Sciatic nerve (tissue), 2 donors: ENCODE data around the gene DIAPH1. TPM values are rescaled to one million over a fixed set of nuclear protein-coding genes. Genes with fewer than 3 reads are reported as not detected.
A peak's percentile ranks its signal among the peaks of the same experiment; 100 is the strongest.
"Not testable (repeated sequence)": the region's sequence is repeated elsewhere in the genome, so short reads cannot be mapped to it uniquely, and the experiment has no call there.

Source experiments
- ATAC-seq: fragments of 200-7000 bp; cut with Tn5 transposase; one replicate; pipeline ENCODE4 v1.9.1; 2020; ENCODE audit warnings: mild to moderate bottlenecking, moderate library complexity
- DNase-seq: peaks from one replicate; pipeline ENCODE4 v3.0.0-alpha.2; 2020; ENCODE audit warnings: low spot score
- intact Hi-C: fragments of 100-400 bp; cut with DNase I; formaldehyde crosslinking; loops from one replicate; pipeline ENCODE4 v1.14.2; 2022
- total RNA-seq: library from RNA; stranded (reverse); fragmentation: NEBNext Ultra II Directional; extraction: Animal tissue kit (Norgen Biotek cat#: 25700); gene quantifications from one replicate; pipeline ENCODE4 v1.2.1, GENCODE V29; 2021
- donor health status: DM: no; HTN: no; CAD: no.
- donor health status: DM: no; HTN: no; CAD: no.

Gene DIAPH1
- total RNA-seq, 1 donor from 2014 or later, result 92.5 TPM

DNA sequence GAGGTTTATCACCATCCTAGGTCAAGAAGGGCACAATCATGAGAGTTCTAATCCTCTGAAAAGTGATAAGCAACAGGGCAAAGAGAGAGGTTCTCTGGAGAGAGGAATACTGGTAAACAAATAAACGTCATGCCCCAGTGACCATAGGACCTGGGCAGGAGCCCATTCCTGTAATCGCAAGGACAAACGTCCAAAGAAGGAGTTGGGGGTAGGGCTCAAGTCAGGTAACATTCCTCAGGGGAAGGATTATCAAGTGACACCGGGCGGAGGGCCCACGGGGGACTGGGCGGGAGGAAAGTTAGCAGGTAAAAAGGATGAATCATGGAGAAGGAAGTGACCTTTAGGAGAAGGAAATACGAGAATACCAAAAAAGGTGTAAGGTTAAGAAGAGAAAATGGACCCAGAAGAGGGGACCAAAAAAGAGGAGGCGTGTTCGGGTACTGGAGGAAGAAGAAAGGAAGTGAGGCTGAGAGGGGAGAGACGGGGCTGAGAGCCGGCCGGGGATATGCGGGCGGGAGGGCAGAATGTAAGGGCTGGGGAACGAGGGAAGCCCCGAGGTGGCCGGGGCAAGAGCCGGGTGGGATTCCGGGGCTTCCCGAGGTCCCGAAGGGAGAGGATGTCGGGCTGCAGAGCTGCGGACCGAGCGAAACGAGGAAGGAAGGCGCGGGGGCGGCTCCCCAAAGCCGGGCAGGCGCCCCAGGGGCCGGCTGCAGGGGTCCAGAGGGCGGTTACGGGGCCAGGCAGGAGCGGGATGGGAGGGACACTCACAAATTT is 583 bp downstream of the DIAPH1 start:
- ATAC-seq (peak; percentile 21), DNase-seq (no peak)
- intact Hi-C loops, result no loop called here

DNA sequence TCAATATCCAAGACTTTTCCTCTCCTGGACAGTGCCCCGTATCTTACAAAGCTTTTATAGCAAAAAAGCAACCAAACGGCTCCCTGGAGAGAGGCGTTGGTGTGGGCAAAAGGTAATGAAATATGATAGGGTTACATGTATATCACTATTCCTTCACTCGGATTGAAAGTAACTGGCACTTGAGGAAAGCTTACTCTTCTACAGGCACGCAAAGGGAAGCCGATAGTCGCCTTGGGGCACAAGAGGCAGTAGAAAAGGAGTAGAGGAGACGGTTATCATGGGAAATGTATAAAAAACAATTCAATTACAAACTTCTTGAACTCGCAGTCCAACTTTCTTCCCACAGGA is 1.1 kb downstream of the DIAPH1 start:
- no peak for DNase-seq
- no peak for ATAC-seq
- intact Hi-C loops, result no loop called here

DNA sequence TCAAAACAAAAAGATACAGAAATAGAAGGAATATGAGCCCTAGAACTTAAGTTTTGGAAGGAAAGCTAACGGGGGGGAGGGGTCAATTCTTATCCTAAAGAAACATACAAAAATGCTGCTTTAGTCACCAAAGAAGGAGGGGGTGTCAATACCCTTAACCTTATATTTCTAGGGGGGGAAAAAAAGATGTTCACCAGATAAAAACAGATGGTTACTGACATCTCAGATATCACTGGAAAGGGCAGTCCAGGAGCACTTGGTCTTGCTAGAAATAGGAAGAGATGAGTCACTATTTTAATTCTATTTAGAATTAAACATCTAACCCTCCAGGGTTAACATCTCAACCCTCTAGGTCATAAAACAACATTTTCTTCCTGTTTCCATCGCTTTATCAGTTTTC is 1.7 kb downstream of the DIAPH1 start:
- DNase-seq (no peak), ATAC-seq (no peak)
- intact Hi-C loops, result no loop called here

GRCh38 chr5:141615991-141616720 is 2.6 kb downstream of the DIAPH1 start:
- ATAC-seq (no peak), DNase-seq (no peak)
- intact Hi-C loops, result no loop called here

DNA sequence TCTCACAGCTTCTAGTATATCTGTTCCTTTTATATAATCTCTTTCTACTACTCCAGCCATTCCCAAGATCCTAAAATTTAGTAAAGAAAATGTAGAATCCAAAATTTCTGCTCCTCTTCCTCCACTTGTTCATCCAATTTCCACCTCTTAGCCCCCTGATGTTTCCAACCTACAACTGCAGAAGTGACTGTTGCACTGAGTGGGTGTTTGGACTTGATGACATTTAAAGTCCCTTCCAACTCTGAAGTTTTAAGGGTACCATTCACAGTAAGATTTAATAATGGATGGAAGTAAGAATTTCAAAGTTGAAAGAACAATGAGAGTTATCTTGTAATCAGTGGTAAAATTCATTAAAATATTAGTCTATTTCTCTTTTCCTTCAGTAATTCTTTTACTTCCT is 5.5 kb downstream of the DIAPH1 start:
- ATAC-seq (no peak), DNase-seq (no peak)

GRCh38 chr5:141611289-141611688 is 7.5 kb downstream of the DIAPH1 start:
- DNase-seq (no peak), ATAC-seq (no peak)
- intact Hi-C loops, result no loop called here

More for the DNA sequence above, 5.5 kb downstream of the DIAPH1 start:
- intact Hi-C loops, result no loop called here

DNA sequence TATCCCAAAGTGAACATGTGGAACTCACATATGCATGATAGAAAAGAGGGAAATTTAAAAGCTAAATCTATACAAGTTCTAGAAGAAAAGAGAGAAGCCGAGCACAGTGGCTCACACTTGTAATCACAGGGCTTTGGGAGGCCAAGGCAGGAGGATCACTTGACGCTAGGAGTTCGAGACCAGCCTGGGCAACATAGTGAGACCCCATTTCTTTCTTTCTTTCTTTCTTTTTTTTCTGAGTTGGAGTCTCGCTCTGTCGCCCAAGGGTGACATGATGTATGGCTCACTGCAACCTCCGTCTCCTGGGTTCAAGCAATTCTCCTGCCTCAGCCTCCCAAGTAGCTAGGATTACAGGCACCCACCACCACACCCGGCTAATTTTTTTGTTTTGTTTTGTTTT is 8.9 kb downstream of the DIAPH1 start:
- intact Hi-C loops, DNase-seq, ATAC-seq: not testable (repeated sequence)

DNA sequence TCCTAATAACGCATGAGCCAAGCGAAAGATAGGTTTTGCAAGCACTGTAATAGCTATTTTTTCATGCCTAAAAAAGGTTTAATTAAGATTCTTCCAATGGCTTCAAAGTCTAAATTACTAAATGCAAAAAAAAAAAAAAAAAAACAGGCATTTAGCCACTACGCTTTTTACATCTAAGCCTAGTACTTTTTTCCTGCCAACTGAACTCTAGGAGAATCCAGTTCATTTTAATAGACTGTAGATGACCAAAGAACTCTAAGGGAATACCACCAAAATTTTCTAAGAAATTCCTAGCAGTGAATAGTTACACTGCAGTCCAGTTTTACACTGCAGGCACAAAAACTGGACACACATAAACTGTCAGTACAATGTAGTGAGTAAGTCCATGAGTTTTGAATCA is 9.8 kb downstream of the DIAPH1 start:
- ATAC-seq (no peak), DNase-seq (no peak)
- intact Hi-C loops, result no loop called here

DNA sequence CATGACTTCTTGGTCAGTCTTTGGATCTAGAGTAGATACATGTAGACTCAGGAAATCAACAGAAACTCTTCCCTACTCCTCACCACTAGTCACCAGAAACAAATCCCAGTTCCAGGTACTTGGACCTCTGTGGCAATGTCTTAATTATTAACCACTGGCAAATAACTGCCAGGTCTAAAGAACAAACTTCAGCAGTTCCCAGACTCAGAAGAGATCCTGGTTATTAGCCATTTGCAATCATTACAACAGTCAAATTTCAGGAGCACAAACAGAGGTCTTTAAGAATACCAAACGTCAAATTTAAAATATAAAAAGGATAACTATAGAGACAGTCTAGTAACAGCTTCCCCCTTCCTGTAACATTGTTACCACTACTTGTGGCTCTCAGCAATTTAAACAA is 10.2 kb downstream of the DIAPH1 start:
- DNase-seq (no peak), ATAC-seq (no peak)
- intact Hi-C loops, result no loop called here

DNA sequence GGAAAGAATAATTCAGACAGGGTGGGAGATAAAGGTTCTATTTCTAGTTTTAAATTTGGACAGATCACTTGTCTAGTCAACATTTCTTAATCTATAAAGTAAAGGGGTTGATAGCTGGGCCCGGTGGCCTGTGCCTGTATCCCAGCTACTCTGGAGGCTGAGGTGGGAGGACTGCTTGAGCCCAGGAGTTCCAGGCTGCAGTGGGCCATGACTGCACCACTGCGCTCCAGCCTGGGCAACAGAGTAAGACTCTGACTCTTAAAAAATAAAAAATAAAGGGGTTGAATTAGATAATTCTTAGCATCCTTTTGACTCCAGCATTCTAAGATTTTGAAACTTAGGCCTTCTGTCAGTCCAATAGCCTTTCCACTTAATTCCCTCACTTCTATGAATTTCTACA is 10.8 kb downstream of the DIAPH1 start:
- intact Hi-C loops, result no loop called here
- ATAC-seq (no peak), DNase-seq (no peak)

GRCh38 chr5:141605523-141606277 is 13.1 kb downstream of the DIAPH1 start:
- intact Hi-C loops, result no loop called here
- ATAC-seq (peak; percentile 87), DNase-seq (no peak)

DNA sequence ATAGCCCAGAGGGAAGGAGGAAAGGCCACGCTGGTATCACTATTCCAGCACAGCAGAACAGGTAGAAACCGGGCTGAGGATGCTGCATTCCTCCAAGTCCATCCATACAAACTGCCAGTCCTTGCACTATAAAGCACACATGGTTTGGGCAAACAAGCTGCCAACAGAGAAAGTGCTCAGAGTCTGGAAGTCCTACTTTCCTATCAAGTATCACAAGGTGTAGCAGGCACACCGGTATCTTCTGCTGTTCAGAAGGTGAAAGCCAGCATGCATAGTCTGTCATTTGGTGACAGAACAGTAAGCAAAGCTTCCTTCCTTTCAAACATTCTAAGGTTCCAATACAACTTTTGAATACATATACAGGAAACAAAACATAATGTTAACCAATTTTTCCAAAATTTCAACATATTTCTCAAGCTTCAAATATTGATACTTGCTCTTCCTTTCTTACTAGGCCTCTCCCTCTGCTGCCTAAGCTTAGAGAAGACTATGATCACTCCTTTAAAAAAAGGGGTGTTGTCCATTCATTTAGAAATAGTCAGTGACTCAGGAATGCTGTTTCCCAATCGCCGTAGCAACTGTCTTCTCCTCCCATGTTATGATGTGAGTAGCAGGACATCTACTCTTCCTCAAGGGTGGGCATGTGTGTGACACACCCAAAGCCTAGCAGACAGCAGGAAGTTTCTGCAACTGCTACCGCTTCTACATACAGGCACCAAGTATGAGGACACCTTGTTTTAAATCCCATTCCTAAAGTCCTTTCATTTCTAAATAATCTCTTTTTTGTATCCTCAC is 14.7 kb downstream of the DIAPH1 start:
- DNase-seq (no peak), ATAC-seq (peak; percentile 97)
- intact Hi-C loops, result no loop called here

GRCh38 chr5:141602606-141603005 is 16.2 kb downstream of the DIAPH1 start:
- DNase-seq (no peak), ATAC-seq (no peak)
- intact Hi-C loops, result no loop called here

GRCh38 chr5:141598391-141599345 is 20.1 kb downstream of the DIAPH1 start:
- ATAC-seq (no peak), DNase-seq (no peak)
- intact Hi-C loops, result no loop called here

DNA sequence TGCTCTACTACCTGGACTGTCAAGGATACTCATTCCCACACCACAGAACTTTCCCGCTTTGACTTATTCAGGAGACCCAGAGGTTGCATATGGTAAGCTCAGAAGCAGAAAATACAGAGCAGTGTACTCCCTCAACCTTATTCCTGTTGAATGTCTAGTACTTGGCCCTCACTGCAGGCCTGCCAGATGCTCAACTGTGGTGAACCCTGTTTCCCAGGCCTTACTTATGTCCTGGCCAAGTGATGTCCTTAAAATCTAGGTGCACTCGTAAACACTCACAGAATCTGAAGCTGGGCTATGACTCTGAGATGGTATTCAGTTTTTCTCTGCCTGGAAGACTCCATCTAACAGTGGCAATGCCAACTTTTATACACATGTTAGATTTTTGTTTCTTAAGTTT is 21.0 kb downstream of the DIAPH1 start:
- ATAC-seq, result no peak

GRCh38 chr5:141597394-141597793 is 21.4 kb downstream of the DIAPH1 start:
- intact Hi-C loops, result no loop called here
- no peak for ATAC-seq
- DNase-seq, result no peak

More for the DNA sequence above, 21.0 kb downstream of the DIAPH1 start:
- DNase-seq, result no peak
- intact Hi-C loops, result no loop called here

GRCh38 chr5:141596867-141597266 is 21.9 kb downstream of the DIAPH1 start:
- ATAC-seq (no peak), DNase-seq (no peak)
- intact Hi-C loops, result no loop called here

DNA sequence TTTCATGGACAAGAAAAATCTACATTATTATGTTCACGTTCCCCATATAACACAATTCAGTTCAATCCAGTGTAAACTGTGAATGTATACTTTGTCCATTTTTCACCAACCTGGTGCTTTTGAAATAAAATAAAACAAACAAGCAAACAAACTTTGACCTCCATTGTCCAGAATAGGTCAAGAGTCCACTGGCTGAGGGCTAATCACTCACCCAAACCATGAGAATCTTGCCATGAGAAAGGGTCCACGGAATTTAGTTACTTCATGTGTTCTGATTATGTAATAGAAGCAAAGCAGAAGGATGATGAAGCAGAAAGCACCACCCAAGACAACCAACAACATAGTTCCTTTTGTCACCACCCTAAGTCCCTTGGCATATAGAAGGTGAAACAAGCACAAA is 28.7 kb downstream of the DIAPH1 start:
- ATAC-seq (no peak), DNase-seq (no peak)
- intact Hi-C loops, result no loop called here
